Upper lobe of left lung (tissue), 4 donors: ENCODE data around the gene EEF1AKMT4.

Source experiments
- EP300 ChIP-seq, 4 donors: sonication (generic); formaldehyde crosslinking; IDR thresholded peaks; one replicate each; pipeline ENCODE4 v1.5.1; 2017; ENCODE audit warnings: antibody characterized with exemption in 4 of 4, control low read depth in 2 of 4
- POLR2AphosphoS5 ChIP-seq, 2 donors: sonication (generic); formaldehyde crosslinking; IDR thresholded peaks; one replicate each; pipeline ENCODE4 v1.5.1; 2017; ENCODE audit warnings: antibody characterized with exemption in 2 of 2
- TF ChIP-seq, protein P1 (sequence below), 6 experiments: fragments of 450-650 bp in 4 of 6; fragments of 200-600 bp in 2 of 6; sonication (generic) in 2 of 6; IDR thresholded peaks; one replicate each; pipeline ENCODE4 v1.5.1; 2016 to 2019; ENCODE audit warnings: antibody characterized with exemption in 6 of 6

DNA sequence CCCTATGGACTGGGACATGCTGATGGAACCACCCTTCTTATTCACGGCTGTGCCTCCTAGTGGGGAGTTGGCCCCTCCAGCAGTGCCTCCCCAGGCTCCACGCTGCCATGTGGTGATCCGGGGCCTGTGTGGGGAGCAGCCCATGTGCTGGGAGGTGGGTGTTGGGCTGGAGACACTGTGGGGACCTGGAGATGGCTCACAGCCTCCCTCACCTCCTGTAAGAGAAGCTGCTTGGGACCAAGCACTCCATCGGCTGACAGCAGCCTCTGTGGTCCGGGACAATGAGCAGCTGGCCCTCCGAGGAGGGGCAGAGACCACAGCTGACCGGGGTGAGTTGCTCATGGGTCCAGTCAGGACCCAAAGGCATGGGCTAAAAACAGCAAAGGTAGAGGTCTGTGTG is 9.8 kb upstream of the EEF1AKMT4 start:
- TF ChIP-seq, protein P1, sequence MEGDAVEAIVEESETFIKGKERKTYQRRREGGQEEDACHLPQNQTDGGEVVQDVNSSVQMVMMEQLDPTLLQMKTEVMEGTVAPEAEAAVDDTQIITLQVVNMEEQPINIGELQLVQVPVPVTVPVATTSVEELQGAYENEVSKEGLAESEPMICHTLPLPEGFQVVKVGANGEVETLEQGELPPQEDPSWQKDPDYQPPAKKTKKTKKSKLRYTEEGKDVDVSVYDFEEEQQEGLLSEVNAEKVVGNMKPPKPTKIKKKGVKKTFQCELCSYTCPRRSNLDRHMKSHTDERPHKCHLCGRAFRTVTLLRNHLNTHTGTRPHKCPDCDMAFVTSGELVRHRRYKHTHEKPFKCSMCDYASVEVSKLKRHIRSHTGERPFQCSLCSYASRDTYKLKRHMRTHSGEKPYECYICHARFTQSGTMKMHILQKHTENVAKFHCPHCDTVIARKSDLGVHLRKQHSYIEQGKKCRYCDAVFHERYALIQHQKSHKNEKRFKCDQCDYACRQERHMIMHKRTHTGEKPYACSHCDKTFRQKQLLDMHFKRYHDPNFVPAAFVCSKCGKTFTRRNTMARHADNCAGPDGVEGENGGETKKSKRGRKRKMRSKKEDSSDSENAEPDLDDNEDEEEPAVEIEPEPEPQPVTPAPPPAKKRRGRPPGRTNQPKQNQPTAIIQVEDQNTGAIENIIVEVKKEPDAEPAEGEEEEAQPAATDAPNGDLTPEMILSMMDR (IDR thresholded peaks at IDR 0.05) = no peak
- TF ChIP-seq POLR2AphosphoS5 (IDR thresholded peaks at IDR 0.05) (no peak), EP300 (IDR thresholded peaks at IDR 0.05) (no peak)
